Prostate gland (tissue), 2 donors: ENCODE data around the gene CREBRF. TPM values are rescaled to one million over a fixed set of nuclear protein-coding genes. Genes with fewer than 3 reads are reported as not detected.
A peak's percentile ranks its signal among the peaks of the same experiment; 100 is the strongest.

Experiments
- DNase-seq: peaks from one replicate; pipeline ENCODE4 v3.0.0-alpha.2; 2019; ENCODE audit warnings: low spot score
- H3K27ac ChIP-seq, 2 donors: fragments of 200-600 bp; sonication (generic); 2 replicates each; pipeline ENCODE4 v1.5.1; 2017 to 2019
- H3K27me3 ChIP-seq: fragments of 200-600 bp; sonication (generic); replicated peaks from 2 replicates; pipeline ENCODE4 v1.5.1; 2019; ENCODE audit not compliant: insufficient read depth
- H3K36me3 ChIP-seq, 2 donors: fragments of 200-600 bp; sonication (generic); 1 replicate in 1 of 2; 2 replicates in 1 of 2; pipeline versions ENCODE4 v1.5.1 to v1.8.1; 2017 to 2019
- H3K4me1 ChIP-seq: fragments of 200-600 bp; sonication (generic); replicated peaks from 2 replicates; pipeline ENCODE4 v1.5.1; 2019
- H3K4me3 ChIP-seq, 2 donors: fragments of 200-600 bp; sonication (generic); 2 replicates each; pipeline ENCODE4 v1.5.1; 2017 to 2019
- H3K9me3 ChIP-seq: fragments of 200-600 bp; sonication (generic); 2 replicates; pipeline ENCODE4 v1.5.1; 2017
- POLR2A ChIP-seq: fragments of 450-650 bp; IDR thresholded peaks from one replicate; pipeline ENCODE4 v1.6.1; 2016; ENCODE audit warnings: antibody characterized with exemption, mild to moderate bottlenecking
- POLR2AphosphoS5 ChIP-seq: sonication (generic); formaldehyde crosslinking; IDR thresholded peaks from one replicate; pipeline ENCODE4 v1.6.1; 2017; ENCODE audit warnings: antibody characterized with exemption
- whole genome bisulfite sequencing: methylation state at CpG from one replicate; pipeline ENCODE4 v1.1.5; 2018; 5-methylcytosine and 5-hydroxymethylcytosine counted together
- intact Hi-C: fragments of 100-400 bp; cut with DNase I; formaldehyde crosslinking; loops from one replicate; pipeline ENCODE4 v1.14.2; 2022
- total RNA-seq, 2 donors: library from RNA; depleted of rRNA; stranded (reverse); fragments of >200 nt; gene quantifications; one replicate each; pipeline ENCODE4 v1.1.0, GENCODE V29; 2016
- TF ChIP-seq, protein P1 (sequence below), 4 experiments: fragments of 200-600 bp in 2 of 4; fragments of 450-650 bp in 2 of 4; sonication (generic) in 2 of 4; IDR thresholded peaks; 1 replicate in 3 of 4; 2 replicates in 1 of 4; pipeline ENCODE4 v1.5.1; 2016 to 2019; ENCODE audit warnings: antibody characterized with exemption in 4 of 4, mild to moderate bottlenecking in 2 of 4, moderate library complexity in 2 of 4

CREBRF gene, protein sequence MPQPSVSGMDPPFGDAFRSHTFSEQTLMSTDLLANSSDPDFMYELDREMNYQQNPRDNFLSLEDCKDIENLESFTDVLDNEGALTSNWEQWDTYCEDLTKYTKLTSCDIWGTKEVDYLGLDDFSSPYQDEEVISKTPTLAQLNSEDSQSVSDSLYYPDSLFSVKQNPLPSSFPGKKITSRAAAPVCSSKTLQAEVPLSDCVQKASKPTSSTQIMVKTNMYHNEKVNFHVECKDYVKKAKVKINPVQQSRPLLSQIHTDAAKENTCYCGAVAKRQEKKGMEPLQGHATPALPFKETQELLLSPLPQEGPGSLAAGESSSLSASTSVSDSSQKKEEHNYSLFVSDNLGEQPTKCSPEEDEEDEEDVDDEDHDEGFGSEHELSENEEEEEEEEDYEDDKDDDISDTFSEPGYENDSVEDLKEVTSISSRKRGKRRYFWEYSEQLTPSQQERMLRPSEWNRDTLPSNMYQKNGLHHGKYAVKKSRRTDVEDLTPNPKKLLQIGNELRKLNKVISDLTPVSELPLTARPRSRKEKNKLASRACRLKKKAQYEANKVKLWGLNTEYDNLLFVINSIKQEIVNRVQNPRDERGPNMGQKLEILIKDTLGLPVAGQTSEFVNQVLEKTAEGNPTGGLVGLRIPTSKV
- total RNA-seq, result 10 to 100 TPM; 21.5 to 52.3 TPM

DNA sequence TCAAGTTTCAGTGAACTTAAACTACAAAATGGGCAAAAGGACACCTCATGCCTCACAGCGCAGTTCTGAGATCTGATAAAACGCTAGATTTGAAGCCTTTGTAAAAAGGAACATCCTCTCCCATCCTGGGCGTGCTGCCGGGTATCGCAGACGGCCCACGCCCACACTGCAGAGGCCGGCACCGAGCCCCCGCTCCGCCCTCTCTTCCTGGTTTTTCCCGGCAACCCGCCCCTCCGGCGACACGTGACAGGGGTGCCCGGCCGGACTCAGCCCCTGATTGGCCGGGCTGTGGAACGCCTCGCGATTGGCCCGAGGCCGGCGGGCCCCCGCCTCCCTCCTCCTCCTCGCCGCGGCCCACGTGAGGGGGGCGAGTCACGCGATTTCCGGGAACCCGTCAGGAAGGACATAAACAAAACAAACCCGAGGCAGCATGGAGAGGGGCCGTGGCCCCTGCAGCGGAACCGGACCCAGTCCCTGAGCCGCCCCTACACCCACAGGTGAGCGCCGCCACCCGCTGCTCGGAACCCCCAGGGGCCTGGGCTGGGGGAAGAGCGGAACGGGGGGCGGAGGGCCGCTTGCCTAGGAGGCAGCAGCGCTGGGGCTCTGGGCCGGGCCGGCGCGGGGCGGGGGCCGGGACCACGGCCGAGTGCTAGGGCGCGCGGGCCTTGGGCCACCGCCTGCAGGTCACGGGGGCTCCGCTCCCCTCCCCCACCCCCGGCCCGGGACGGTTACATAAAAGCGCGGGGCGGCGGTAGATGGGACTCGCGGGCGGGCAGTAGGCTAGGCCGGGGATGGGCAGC is at the start of gene CREBRF:
CREBRF (plus strand) TSS at position 370 of the 800 bp plus-strand sequence. CDS start 24,424 bp downstream, outside the sequence.
- Histone ChIP-seq H3K36me3 (no peaks in the 10 kb centered on the region), H3K4me1 (no peaks in the 10 kb centered on the region), H3K4me3 (peak within 1 kb of the TSS; percentile 81 to 97), H3K9me3 (no peaks in the 10 kb centered on the region), H3K27ac (peak within 1 kb of the TSS; percentile 98 to 100), H3K27me3 (no peaks in the 10 kb centered on the region)
- intact Hi-C loops, result loop anchor here (5.0 kb wide), 1 partner anchor 39 kb away; no protein-coding TSS in a partner anchor
- TF ChIP-seq POLR2A (peak; percentile 60), POLR2AphosphoS5 (peak; percentile 99)
- TF ChIP-seq, protein P1, sequence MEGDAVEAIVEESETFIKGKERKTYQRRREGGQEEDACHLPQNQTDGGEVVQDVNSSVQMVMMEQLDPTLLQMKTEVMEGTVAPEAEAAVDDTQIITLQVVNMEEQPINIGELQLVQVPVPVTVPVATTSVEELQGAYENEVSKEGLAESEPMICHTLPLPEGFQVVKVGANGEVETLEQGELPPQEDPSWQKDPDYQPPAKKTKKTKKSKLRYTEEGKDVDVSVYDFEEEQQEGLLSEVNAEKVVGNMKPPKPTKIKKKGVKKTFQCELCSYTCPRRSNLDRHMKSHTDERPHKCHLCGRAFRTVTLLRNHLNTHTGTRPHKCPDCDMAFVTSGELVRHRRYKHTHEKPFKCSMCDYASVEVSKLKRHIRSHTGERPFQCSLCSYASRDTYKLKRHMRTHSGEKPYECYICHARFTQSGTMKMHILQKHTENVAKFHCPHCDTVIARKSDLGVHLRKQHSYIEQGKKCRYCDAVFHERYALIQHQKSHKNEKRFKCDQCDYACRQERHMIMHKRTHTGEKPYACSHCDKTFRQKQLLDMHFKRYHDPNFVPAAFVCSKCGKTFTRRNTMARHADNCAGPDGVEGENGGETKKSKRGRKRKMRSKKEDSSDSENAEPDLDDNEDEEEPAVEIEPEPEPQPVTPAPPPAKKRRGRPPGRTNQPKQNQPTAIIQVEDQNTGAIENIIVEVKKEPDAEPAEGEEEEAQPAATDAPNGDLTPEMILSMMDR (IDR thresholded peaks at IDR 0.05), result peak in 1 of 4 experiments; percentile 25
- DNase-seq, result peak; percentile 97
- under 1% methylated on average over 48 of the region's 74 CpGs for WGBS

DNA sequence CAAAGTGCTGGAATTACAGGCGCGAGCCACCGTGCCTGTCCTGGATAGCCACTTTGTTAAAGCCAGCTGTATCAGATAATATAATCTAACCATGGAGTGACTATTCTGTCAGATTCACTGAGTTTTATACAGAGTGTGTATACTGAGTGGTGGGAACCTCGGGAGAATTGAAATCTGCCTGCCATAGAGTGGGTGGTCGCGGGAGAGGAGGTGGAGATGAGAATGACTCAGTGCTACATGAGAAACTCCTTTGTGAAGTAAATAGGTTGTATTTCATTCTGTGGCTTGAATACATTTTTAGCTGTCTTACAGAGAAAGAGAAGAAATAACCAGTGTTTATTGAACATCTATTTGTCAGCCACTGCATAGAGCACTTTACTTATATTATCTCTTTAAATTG is 46.1 kb upstream of the CREBRF start:
- no peak for TF ChIP-seq POLR2AphosphoS5
- Histone ChIP-seq H3K4me3 (no peak overlapping the region), H3K4me1 (peaks cover 11% of the 10 kb centered on the region), H3K9me3 (no peaks in the 10 kb centered on the region), H3K27ac (peak overlapping the region; percentile 78 to 85), H3K36me3 (no peaks in the 10 kb centered on the region), H3K27me3 (no peaks in the 10 kb centered on the region)
- DNase-seq, result no peak
- WGBS, result 81% methylated on average over 6 of the region's 6 CpGs
- intact Hi-C loops, result no loop called here

DNA sequence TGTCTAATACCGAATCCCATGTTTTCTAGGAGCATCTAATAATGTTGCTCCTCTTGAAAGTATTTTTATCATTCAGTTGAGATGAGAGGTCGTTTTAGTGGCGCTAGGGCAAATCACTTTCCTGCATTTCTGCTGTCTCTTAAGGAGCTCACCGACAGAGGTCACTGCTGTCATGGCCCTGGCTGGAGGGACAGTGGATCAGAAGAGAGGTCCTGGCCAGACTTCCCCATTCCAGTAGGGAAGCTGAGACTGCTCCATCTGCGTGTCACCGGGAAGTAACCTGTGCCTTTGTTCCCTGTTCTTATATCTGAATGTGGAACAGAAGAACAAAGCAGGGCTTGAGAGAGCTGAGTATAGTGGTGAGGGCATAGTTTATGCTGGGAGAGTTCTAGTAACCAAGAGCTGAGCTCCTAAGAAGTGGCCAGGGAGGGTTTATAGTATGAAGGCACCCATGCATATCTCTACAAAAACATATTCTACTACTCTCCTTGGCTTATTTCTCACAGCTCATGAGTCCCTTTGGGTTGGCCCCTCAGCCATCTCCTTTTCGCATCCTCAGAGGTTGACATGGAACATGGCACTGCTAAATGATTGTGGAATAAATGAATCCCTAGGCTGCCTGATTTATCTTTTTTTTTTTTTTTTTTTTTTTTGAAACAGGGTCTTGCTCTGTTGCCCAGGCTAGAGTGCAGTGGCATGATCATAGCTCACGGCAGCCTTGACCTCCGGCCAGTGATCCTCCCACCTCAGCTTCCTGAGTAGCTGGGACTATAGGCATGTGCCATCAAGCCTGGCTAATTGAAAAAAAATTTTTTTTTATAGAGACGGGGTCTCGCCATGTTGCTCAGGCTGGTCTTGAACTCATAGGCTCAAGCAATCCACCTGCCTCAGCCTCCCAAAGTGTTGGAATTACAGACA is 45.3 kb upstream of the CREBRF start:
- Histone ChIP-seq H3K27ac (peak overlapping the region; percentile 78 to 85), H3K36me3 (no peaks in the 10 kb centered on the region), H3K4me1 (peaks cover 12% of the 10 kb centered on the region), H3K4me3 (no peak overlapping the region), H3K9me3 (no peaks in the 10 kb centered on the region), H3K27me3 (no peaks in the 10 kb centered on the region)
- intact Hi-C loops, result no loop called here
- 82% methylated on average over 11 of the region's 11 CpGs for WGBS
- TF ChIP-seq POLR2AphosphoS5, result peak; percentile 9
- TF ChIP-seq POLR2A, result no peak
- TF ChIP-seq, protein P1 (IDR thresholded peaks at IDR 0.05), result peak in 2 of 4 experiments; percentile 35 to 36
- no peak for DNase-seq

DNA sequence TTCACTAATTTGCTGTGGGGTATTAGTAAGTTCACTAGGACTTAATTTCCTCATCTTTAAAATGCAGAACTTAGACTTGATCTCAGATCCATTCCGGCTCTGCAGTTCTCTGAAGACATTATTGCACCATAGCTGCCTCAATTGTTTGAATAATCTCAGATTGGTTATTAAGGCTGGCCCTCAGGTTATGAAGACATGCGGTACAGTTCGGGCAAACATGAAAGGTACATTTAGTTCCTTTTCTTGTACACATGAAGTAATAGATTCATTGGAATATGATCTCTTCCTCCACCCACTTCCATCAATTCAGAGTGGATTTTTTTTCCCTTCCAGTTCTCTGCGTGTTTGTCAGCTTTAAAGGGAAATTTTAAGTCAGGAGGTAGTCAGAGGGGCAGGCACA is 44.6 kb upstream of the CREBRF start:
- H3K4me3 ChIP-seq, result no peak overlapping the region
- no peaks in the 10 kb centered on the region for H3K9me3 ChIP-seq
- TF ChIP-seq POLR2AphosphoS5 (peak; percentile 96), POLR2A (no peak)
- no peaks in the 10 kb centered on the region for H3K27me3 ChIP-seq
- peak; percentile 64 for DNase-seq
- peak overlapping the region; percentile 78 to 85 for H3K27ac ChIP-seq
- intact Hi-C loops, result no loop called here
- WGBS, result 17% methylated on average over 4 of the region's 4 CpGs
- peaks cover 19% of the 10 kb centered on the region for H3K4me1 ChIP-seq
- H3K36me3 ChIP-seq, result no peaks in the 10 kb centered on the region

DNA sequence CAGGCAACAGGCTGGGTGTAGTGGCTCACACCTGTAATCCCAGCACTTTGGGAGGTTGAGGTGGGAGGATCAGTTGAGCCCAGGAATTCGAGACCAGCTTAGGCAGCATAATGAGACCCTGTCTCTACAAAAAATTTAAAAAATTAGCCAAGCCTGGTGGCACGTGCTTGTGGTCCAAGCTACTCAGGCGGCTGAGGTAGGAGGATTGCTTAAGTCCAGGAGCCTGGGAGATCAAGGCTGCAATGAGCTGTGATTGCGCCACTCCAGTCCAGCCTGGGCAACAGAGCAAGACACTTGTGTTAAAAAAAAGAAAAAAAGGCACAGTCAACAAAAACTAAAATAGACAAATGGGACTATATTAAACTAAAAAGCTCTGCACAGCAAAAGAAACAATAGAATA is 43.3 kb upstream of the CREBRF start:
- Histone ChIP-seq H3K4me1 (peaks cover 25% of the 10 kb centered on the region), H3K9me3 (no peaks in the 10 kb centered on the region), H3K36me3 (no peaks in the 10 kb centered on the region), H3K4me3 (no peak overlapping the region), H3K27ac (peak overlapping the region; percentile 78 to 85), H3K27me3 (no peaks in the 10 kb centered on the region)
- 93% methylated on average over 4 of the region's 4 CpGs for WGBS
- TF ChIP-seq, protein P1 (IDR thresholded peaks at IDR 0.05), result no peak
- TF ChIP-seq POLR2A (no peak), POLR2AphosphoS5 (no peak)
- intact Hi-C loops, result no loop called here
- DNase-seq, result no peak
